HCT116 (cell line): ENCODE data around the gene ZDHHC3.

ENCODE experiments used
- CTCF ChIP-seq, 3 experiments: fragments of 200-600 bp in 1 of 3; sonication (generic) in 1 of 3; IDR thresholded peaks in 2 of 3; conservative IDR thresholded peaks in 1 of 3; 2 replicates each; pipeline ENCODE4 v1.5.1; 2012 to 2017; ENCODE audit warnings: low read depth in 2 of 3, low read length in 2 of 3, antibody characterized with exemption in 1 of 3, borderline replicate concordance in 1 of 3, control low read depth in 1 of 3, mild to moderate bottlenecking in 1 of 3, mixed read lengths in 1 of 3, mixed run types in 1 of 3, moderate library complexity in 1 of 3; ENCODE audit not compliant: insufficient read depth in 1 of 3
- EGR1 ChIP-seq: IDR thresholded peaks from 2 replicates; pipeline ENCODE4 v1.6.1; 2012; ENCODE audit warnings: low read depth
- EZH2 ChIP-seq: fragments of 200-600 bp; sonication (generic); IDR thresholded peaks from 2 replicates; pipeline ENCODE4 v1.6.1; 2017; ENCODE audit warnings: antibody characterized with exemption, mixed run types
- EZH2phosphoT487 ChIP-seq: fragments of 200-600 bp; IDR thresholded peaks from 2 replicates; pipeline ENCODE4 v1.6.1; 2018; ENCODE audit warnings: antibody characterized with exemption, borderline replicate concordance
- JUND ChIP-seq: IDR thresholded peaks from 2 replicates; pipeline ENCODE4 v1.6.1; 2012
- POLR2A ChIP-seq: IDR thresholded peaks from 2 replicates; pipeline ENCODE4 v1.7.0; 2011; ENCODE audit warnings: borderline replicate concordance; ENCODE audit not compliant: insufficient read depth, insufficient read length; ENCODE audit errors: extremely low read depth
- POLR2AphosphoS5 ChIP-seq: IDR thresholded peaks from 2 replicates; pipeline ENCODE4 v1.6.1; 2011; ENCODE audit warnings: mild to moderate bottlenecking, low read depth, low read length, moderate library complexity
- SIN3A ChIP-seq: IDR thresholded peaks from 2 replicates; pipeline ENCODE4 v1.6.1; 2012; ENCODE audit warnings: low read depth
- SP1 ChIP-seq: IDR thresholded peaks from 2 replicates; pipeline ENCODE4 v1.6.1; 2012; ENCODE audit warnings: low read depth
- YY1 ChIP-seq: IDR thresholded peaks from 2 replicates; pipeline ENCODE4 v1.6.1; 2011; ENCODE audit warnings: low read length, low read depth, moderate library complexity, mild to moderate bottlenecking; ENCODE audit not compliant: insufficient replicate concordance; ENCODE audit errors: extremely low read depth
- TF ChIP-seq, protein P1 (sequence below): IDR thresholded peaks from 2 replicates; pipeline ENCODE4 v1.6.1; 2012

GRCh38 chr3:44991326-44991725 lies 15.4 kb upstream of the ZDHHC3 start:
- TF ChIP-seq POLR2A (no peak), CTCF (IDR thresholded peaks at IDR 0.05 in 2 of 3, conservative IDR thresholded peaks at IDR 0.05 in 1 of 3; ENCODE audit: borderline replicate concordance in 1 of 3, insufficient read depth in 1 of 3, low read depth in 2 of 3, low read length in 2 of 3) (no peak), EZH2 (no peak), POLR2AphosphoS5 (no peak), SIN3A (no peak), YY1 (no peak), EGR1 (no peak), EZH2phosphoT487 (no peak), JUND (no peak), SP1 (no peak)
- TF ChIP-seq, protein P1, sequence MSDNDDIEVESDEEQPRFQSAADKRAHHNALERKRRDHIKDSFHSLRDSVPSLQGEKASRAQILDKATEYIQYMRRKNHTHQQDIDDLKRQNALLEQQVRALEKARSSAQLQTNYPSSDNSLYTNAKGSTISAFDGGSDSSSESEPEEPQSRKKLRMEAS, result no peak
